Activated naive CD4-positive, alpha-beta T cell treated with anti-CD3 and anti-CD28 coated beads, Interleukin-2, amount 50 U/mL, for 16 hours (primary cell): ENCODE data around the gene AKR1C1.
"Not testable (repeated sequence)": the region's sequence is repeated elsewhere in the genome, so short reads cannot be mapped to it uniquely, and the experiment has no call there.

Experiments used
- DNase-seq: peaks from one replicate; pipeline ENCODE4 v3.0.0-alpha.2; 2020

The AKR1C1 gene

GRCh38 chr10:4984223-4984622 lies 21.0 kb downstream of the AKR1C1 start:
- no peak for DNase-seq

- no peak for DNase-seq
Observed at GRCh38 chr10:4984971-4985594, 21.9 kb downstream of the AKR1C1 start.

DNA sequence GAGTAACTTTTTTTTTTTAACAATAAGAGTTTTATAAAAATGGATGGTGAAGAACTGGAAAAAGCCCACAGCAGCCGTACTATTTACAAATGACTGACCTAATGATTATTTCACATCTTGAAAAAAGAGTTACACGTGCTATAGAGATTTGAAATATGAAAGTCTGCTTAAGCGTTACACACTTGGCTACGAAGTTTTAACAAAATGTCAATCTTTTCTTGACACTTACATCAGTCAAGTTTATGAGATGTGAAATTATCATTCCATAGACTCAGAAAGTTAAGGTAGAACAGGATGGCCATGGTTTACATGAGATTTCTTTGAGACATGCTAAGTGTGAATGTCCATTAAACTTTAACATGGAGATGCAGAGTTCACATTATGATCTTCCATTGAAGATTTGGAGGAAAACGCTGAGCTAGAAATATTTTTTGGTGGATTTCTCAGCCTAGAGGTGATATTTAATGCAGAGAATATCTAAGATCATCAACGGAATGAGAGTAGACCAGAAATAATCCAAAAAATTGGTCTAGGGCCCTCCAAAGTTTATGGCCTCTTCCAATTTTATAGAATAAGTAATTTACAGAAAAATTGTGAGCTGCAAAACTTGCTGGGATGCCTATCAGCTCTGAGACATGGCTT lies 24.9 kb downstream of the AKR1C1 start:
- DNase-seq: not testable (repeated sequence)

DNA sequence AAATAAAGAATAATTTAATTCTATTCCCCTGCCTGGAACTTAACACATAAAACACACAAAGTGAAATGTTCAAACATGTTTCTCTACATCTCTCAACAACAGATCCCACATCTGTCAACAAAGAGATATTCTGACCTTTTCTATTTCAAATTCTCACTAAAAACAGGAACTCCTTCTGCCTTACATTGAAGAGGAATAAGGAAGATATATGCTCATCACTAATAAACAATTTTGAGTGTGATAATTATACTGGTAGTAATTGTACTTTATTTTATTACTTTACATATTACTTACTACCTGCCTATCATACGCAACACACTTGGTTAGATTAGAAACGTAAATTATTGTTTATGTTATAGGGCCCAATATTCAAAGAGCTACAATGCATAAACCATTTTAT lies 27.0 kb downstream of the AKR1C1 start:
- no peak for DNase-seq

DNA sequence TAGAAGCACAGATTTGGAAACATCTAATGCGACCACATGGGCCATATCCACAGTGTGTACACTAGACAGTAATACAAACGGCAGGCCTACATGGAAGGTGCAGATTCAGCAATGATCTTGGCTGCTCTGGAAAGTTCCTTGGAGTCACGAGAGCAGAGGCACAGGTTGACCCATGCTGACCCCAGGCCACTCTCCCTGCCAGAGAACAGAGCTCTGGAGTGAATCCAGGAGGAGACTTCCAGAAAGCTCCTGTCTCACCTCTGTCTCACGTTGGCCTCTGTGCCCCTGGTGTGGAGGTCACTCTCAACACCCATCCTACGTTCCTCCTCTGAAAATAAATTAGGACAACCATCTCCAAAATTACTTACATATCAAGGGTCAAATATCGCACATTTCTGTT lies 28.2 kb downstream of the AKR1C1 start:
- not testable (repeated sequence) for DNase-seq

DNA sequence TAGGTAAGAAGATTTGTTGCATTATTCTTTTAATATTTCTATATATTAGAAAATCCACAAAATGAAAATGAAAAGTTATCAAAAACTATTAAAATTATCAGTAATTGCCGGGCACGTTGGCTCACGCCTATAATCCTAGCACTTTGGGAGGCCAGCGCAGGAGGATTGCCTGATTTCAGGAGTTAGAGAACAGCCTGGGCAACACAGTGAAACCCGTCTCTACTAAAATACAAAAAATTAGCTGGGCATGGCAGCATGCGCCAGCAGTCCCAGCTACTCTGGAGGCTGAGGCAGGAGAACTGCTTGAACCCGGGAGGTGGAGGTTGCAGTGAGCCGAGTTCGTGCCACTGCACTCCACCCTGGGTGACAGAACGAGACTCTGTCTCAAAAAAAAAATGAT lies 29.3 kb downstream of the AKR1C1 start:
- not testable (repeated sequence) for DNase-seq

DNA sequence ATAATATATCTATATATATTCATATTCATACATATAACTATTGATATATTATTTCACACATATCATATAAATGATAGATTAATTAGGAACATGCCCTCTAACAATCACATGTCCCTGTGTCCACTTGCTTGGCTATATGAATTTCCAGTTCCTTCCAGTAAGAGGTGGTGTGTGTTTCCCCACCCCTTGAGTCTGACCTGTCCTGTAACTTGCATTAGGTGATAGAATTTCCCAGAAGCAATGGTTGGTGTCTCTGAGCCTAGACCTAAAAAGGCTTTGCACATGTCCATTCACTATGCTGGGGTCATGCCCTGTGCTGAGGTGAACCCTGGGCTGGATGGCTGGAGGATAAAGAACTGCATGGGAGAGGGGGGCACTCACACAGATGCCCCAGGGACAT lies 31.0 kb downstream of the AKR1C1 start:
- DNase-seq: not testable (repeated sequence)

DNA sequence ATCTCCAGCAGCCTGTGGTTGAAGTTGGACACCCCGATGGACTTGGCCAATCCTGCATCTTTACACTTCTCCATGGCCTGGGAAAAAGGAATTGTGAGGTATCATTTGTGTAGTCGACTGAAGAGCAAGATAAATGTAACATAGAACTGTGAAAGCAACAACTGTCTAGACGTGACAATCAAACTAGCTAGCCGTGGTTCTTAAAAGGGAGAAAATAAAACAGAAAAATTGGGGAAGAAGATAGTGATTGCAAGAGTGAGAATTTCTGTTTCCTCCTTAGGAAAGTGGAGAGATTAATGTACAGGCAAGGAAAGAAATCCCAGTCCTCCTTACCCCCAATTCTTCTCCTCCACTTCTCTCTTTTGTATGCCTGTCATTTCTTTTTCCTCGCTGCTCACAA lies 35.5 kb downstream of the AKR1C1 start:
- no peak for DNase-seq

DNA sequence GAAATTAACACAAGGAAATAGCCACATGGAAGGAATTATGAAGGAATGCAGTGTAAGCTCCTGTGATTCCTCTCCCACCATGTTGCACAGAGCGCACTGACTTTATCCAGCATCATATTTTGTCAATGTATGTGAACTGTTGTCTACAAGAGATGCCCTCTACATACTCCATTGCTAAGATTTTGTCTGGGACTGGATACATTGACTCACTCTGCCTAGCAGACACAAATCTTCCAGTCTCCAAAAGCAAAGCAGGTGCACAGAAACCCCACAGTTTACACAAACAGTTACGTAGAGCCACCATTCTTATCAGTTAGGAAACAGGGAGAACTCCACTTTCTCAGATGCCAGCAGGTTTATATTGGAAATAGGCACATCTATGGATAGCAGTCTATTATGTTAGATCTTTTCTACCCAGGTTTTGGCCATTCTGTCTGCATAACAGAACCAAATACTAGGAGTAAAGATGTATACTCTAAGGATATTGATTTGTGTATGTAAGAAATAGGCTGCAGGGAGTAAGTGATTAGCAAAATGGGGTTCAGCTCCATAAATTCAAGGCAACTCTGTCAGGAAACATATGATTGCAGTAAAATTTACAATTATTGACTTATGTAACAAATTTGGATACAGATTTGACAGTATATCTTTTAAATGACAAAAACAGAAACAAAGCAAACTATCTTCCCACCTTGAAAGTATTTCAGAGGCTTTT lies 39.0 kb downstream of the AKR1C1 start:
- DNase-seq: no peak

DNA sequence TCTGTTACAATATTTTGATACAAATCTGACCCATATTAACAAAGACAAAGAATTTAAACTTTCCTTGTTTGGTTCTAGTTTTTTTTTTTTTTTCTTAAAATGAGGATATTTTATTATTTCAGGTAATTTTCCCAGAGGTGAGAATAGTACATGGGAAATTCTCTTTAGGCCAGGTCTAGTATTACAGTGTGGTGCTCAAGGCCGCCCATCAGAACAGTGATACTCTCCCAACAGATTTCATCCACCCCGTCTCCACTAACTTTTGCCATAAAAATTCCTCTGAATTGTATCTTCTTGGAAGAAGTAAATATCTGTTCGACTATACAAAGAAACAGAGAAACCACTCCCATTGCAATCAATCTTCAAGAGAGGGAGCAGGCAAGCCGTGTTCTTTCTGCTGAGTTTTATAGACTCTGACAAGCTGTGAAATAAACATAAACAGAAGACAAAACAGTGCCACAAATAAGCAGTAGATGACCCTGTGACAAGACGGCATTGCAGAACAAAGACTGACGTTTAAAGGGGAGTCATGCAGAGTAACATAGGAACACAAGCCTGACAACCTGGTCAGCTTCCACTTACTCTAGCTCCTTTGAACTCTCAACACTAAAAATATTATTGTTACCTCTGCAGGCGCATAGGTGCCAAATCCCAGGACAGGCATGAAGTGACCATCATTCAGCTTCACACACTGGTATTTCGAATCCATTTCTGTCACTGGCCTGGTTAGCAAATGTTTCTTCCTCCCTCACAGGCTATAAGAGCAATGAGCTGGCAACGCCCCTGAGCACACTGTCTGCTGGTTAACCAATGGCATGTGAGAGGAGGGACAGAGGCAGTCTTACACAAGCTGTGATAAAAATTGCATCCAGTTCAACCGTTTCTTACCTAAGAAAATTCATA lies 40.2 kb downstream of the AKR1C1 start, which contains the start of gene AKR1C2:
TSS of gene AKR1C2 (minus strand) at position 731 of the 903 bp plus-strand sequence. CDS start at position 709, 22 bp downstream.
- DNase-seq: not testable (repeated sequence)

GRCh38 chr10:5004030-5004385 lies 40.8 kb downstream of the AKR1C1 start:
- not testable (repeated sequence) for DNase-seq

GRCh38 chr10:5004501-5004900 lies 41.3 kb downstream of the AKR1C1 start:
- not testable (repeated sequence) for DNase-seq

DNA sequence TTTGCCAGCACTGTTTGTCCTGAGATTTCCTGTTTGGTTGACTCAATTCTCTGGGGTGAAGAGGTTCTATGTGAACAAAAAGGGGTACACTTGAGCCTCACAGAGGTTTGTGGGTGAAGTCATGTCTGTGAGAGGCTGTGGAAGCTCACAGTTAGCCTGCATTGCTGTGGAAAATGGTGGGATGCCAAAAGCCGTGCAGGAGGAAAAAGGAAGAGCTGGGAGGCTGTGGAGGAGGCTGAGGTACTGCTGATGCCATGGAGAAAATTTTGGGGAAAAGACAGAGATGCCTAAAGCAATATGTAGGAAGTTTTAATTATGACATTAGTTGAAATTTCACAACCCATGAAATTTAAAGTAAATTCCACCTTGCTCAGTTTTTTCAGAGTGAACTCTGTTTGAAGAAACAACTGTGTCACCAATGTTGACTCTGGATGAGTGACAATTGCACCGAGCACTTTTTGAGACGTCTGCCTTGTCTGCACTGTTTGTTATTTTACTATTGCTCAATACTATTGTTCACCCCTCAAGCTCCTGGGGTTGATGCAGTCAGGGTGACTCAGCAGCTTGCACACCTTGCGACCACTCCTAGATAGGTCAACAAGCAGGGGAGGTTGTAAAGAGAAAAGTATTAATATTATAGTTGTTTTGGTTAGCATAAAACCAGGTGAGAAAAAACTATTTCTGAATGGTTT lies 45.8 kb downstream of the AKR1C1 start:
- not testable (repeated sequence) for DNase-seq

- not testable (repeated sequence) for DNase-seq
Observed at GRCh38 chr10:5010043-5010442, 46.8 kb downstream of the AKR1C1 start.

DNA sequence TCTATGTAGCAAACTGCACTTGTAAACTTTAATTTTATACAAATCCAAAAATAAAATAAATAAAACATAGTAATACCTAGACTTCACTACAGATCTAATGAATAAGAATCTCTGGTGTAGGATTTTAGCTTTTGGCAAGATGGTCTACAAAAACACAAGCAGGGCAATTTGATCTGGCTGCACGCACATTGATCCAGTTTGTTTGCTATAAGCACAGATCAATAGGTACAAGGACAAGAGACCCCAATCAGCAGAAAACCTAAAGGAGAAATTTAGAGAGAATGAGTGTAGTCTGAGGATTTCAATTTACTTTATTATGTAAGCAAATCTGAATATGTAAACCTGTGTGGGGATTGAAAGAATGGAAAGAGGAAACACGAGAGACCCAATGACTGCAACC lies 48.2 kb downstream of the AKR1C1 start:
- not testable (repeated sequence) for DNase-seq

GRCh38 chr10:5012595-5012994 lies 49.4 kb downstream of the AKR1C1 start:
- DNase-seq: no peak

DNA sequence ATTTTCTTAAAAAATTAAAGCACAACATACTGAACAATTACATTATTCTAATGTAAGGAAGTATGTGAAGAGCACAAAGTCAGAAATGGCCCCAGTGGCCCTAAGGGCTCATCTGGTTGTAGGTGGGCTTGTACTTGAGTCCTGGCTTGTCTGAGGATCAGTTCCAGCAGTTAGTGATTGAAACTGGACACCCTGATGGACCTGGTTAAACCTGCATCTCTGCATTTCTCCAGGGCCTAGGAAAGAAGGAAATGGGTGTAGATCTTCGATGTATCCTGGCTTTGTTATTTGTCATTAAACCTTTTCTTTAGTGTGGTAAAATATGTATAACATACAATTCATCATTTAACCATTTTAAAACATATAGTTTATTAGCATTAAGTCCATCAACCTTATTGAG lies 50.2 kb downstream of the AKR1C1 start:
- DNase-seq: no peak

GRCh38 chr10:5014200-5014910 lies 51.1 kb downstream of the AKR1C1 start:
- not testable (repeated sequence) for DNase-seq

- DNase-seq: no peak
Observed at GRCh38 chr10:5014936-5015335, 51.7 kb downstream of the AKR1C1 start.

- DNase-seq: no peak
Observed at GRCh38 chr10:5018134-5018533, 54.9 kb downstream of the AKR1C1 start.

GRCh38 chr10:5018671-5019277 lies 55.6 kb downstream of the AKR1C1 start:
- not testable (repeated sequence) for DNase-seq
